Ishikawa (cell line): Measurements from ENCODE around the gene TECPR2.

Experiments used
- EGR1 ChIP-seq: IDR thresholded peaks from 2 replicates; pipeline ENCODE4 v1.6.1; 2012
- EP300 ChIP-seq: IDR thresholded peaks from 2 replicates; pipeline ENCODE4 v1.6.1; 2012; ENCODE audit warnings: borderline replicate concordance
- FOXM1 ChIP-seq: IDR thresholded peaks from 2 replicates; pipeline ENCODE4 v1.6.1; 2012; ENCODE audit warnings: low read depth, borderline replicate concordance
- TAF1 ChIP-seq: IDR thresholded peaks from 2 replicates; pipeline ENCODE4 v1.6.1; 2012; ENCODE audit warnings: low read depth, mild to moderate bottlenecking
- TCF12 ChIP-seq: IDR thresholded peaks from 2 replicates; pipeline ENCODE4 v1.6.1; 2012; ENCODE audit warnings: low read depth
- TEAD4 ChIP-seq: IDR thresholded peaks from 2 replicates; pipeline ENCODE4 v1.6.1; 2012
- ZBTB7A ChIP-seq: IDR thresholded peaks from 2 replicates; pipeline ENCODE4 v1.6.1; 2012; ENCODE audit warnings: low read depth

TECPR2 gene

DNA sequence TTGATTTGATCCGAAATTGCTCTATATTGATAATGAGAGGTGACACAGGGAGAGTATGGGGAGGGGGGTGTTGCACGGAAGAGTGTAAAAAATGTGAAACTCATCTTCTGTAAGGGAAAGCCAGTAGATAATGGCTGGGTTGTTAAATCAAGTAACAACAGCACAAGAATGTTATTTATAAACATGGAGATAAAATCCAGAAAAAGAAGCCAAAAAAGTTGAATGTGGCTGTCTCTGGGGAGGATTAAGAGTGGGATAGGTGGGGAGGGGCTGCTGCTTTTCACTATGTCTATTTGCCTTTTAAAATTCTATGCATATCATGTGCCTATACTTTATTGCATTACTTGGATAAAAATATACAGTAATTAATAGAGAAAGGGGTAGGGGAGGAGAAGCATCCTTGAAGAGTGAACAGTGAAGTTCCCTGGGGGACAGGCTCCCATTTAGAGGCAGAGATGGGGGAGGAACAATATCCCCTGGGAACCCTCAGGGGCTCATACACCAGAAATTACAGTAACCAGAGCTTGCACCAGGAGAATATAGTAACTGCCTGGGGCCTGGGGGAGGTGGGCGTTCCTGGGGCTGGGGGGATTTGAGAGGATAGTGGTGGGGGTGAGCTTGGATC lies 186.0 kb downstream of the TECPR2 start:
- no peak for TF ChIP-seq ZBTB7A
- no peak for TF ChIP-seq TAF1
- no peak for TF ChIP-seq EP300
- no peak for TF ChIP-seq EGR1
- no peak for TF ChIP-seq TEAD4
- TF ChIP-seq TCF12, result no peak
- no peak for TF ChIP-seq FOXM1
